ENCODE measurements around the gene CHRNA10.

GRCh38 chr11:3626250-3626960, 44.8 kb downstream of the CHRNA10 start:
- TF ChIP-seq CTCF (IDR thresholded peaks at IDR 0.05), result no peak
- TF ChIP-seq EZH2 (IDR thresholded peaks at IDR 0.05; ENCODE audit: borderline replicate concordance, insufficient read depth, low read depth, low read length, poor library complexity, severe bottlenecking), result no peak

Measured in B cell (primary cell).